H1 (cell line): ENCODE measurements around the gene HIPK1. TPM values are rescaled to one million over a fixed set of nuclear protein-coding genes. Genes with fewer than 3 reads are reported as not detected.

Experiments used
- CTCF ChIA-PET: fragments of 300-600 bp; sonication (Branson Sonifier 250); formaldehyde crosslinking; loops from one replicate; lab custom pipeline; 2021; ENCODE audit not compliant: partially characterized antibody; lab: Charles Lee
- POLR2A ChIA-PET: fragments of 300-600 bp; sonication (Branson Sonifier 250); formaldehyde crosslinking; loops from one replicate; lab custom pipeline; 2021; ENCODE audit warnings: inconsistent platforms; ENCODE audit not compliant: partially characterized antibody; lab: Charles Lee
- DNase-seq, 2 experiments: peaks; one replicate each; pipeline versions ENCODE4 v3.0.0 to v3.0.0-alpha.2; 2010 to 2022; ENCODE audit warnings: low spot score in 2 of 2, low read depth in 1 of 2, mixed read lengths in 1 of 2
- FAIRE-seq: peaks from 2 replicates; lab custom pipeline; 2011; peaks lifted over from hg19 to GRCh38; lab: Jason Lieb, UNC
- H2AFZ ChIP-seq: 2 replicates; pipeline ENCODE4 v1.8.1; 2012; ENCODE audit warnings: low read length, inconsistent platforms
- H2AK5ac ChIP-seq: 2 replicates; pipeline ENCODE4 v1.6.1; 2013; ENCODE audit warnings: low read depth, low read length
- H2BK120ac ChIP-seq: replicated peaks from 2 replicates; pipeline ENCODE3; 2013; ENCODE audit warnings: low read depth, low read length, inconsistent platforms
- H2BK12ac ChIP-seq: 2 replicates; pipeline ENCODE4 v1.6.1; 2013; ENCODE audit warnings: low read depth, low read length
- H2BK15ac ChIP-seq: 2 replicates; pipeline ENCODE4 v1.6.1; 2013; ENCODE audit warnings: low read length
- H2BK20ac ChIP-seq: 2 replicates; pipeline ENCODE4 v1.6.1; 2013; ENCODE audit warnings: low read length
- H2BK5ac ChIP-seq: 2 replicates; pipeline ENCODE4 v1.6.1; 2013; ENCODE audit warnings: low read depth, low read length
- H3K14ac ChIP-seq: 2 replicates; pipeline ENCODE4 v1.6.1; 2013; ENCODE audit warnings: inconsistent platforms; ENCODE audit not compliant: insufficient read length
- H3K18ac ChIP-seq: 2 replicates; pipeline ENCODE4 v1.6.1; 2013; ENCODE audit warnings: low read length; ENCODE audit errors: extremely low read depth
- H3K23ac ChIP-seq: 2 replicates; pipeline ENCODE4 v1.6.1; 2013; ENCODE audit warnings: inconsistent platforms; ENCODE audit not compliant: insufficient read length
- H3K23me2 ChIP-seq: 2 replicates; pipeline ENCODE4 v1.6.1; 2013; ENCODE audit warnings: low read depth, low read length
- H3K27ac ChIP-seq: 2 replicates; pipeline ENCODE4 v1.6.1; 2011; ENCODE audit warnings: low read depth, low read length, inconsistent platforms
- H3K27me3 ChIP-seq, 4 experiments: replicated peaks in 1 of 4; 1 replicate in 1 of 4; 2 replicates in 3 of 4; pipeline versions ENCODE4 v1.6.1 to v1.8.1; 2011 to 2013; ENCODE audit warnings: low read length in 3 of 4, mild to moderate bottlenecking in 3 of 4, inconsistent platforms in 2 of 4, mixed read lengths in 2 of 4, moderate library complexity in 1 of 4; ENCODE audit not compliant: control insufficient read depth in 3 of 4, insufficient read depth in 3 of 4; ENCODE audit errors: extremely low read depth in 1 of 4
- H3K36me3 ChIP-seq, 4 experiments: 2 replicates each; pipeline versions ENCODE4 v1.6.1 to v1.8.1; 2011 to 2013; ENCODE audit warnings: mild to moderate bottlenecking in 4 of 4, low read length in 3 of 4, moderate library complexity in 2 of 4, control low read depth in 1 of 4, inconsistent platforms in 1 of 4; ENCODE audit not compliant: insufficient read depth in 4 of 4, control insufficient read depth in 2 of 4
- H3K4ac ChIP-seq: replicated peaks from 2 replicates; pipeline ENCODE3; 2013; ENCODE audit warnings: low read length, low read depth, mixed read lengths, inconsistent platforms; ENCODE audit not compliant: insufficient read length
- H3K4me1 ChIP-seq, 4 experiments: replicated peaks in 1 of 4; 1 replicate in 1 of 4; 2 replicates in 3 of 4; pipeline versions ENCODE4 v1.6.1 to v1.8.1; 2011 to 2013; ENCODE audit warnings: low read length in 3 of 4, inconsistent platforms in 2 of 4, mixed read lengths in 1 of 4; ENCODE audit not compliant: insufficient read depth in 4 of 4, control insufficient read depth in 3 of 4
- H3K4me2 ChIP-seq, 2 experiments: 2 replicates each; pipeline versions ENCODE4 v1.6.1 to v1.8.1; 2011 to 2013; ENCODE audit warnings: low read depth in 2 of 2, low read length in 2 of 2, control low read depth in 1 of 2, inconsistent platforms in 1 of 2, mild to moderate bottlenecking in 1 of 2; ENCODE audit not compliant: insufficient read depth in 1 of 2
- H3K4me3 ChIP-seq, 4 experiments: fragments of 200-600, 300-600 bp in 1 of 4; sonication (generic), shearing (Covaris generic), sonication (Bioruptor Twin) in 1 of 4; 2 replicates each; pipeline versions ENCODE4 v1.5.1 to v1.8.1; 2011 to 2016; ENCODE audit warnings: low read length in 4 of 4, low read depth in 3 of 4, control low read depth in 2 of 4, inconsistent platforms in 2 of 4, mild to moderate bottlenecking in 2 of 4, mixed read lengths in 1 of 4, moderate library complexity in 1 of 4; ENCODE audit not compliant: insufficient read depth in 2 of 4; ENCODE audit errors: extremely low read depth in 1 of 4
- H3K56ac ChIP-seq: replicated peaks from 2 replicates; pipeline ENCODE3; 2013; ENCODE audit warnings: low read depth, mild to moderate bottlenecking, mixed read lengths, low read length, inconsistent platforms; ENCODE audit not compliant: insufficient read length
- H3K79me1 ChIP-seq: 2 replicates; pipeline ENCODE4 v1.6.1; 2013; ENCODE audit warnings: low read depth, low read length, control low read depth
- H3K79me2 ChIP-seq, 2 experiments: 2 replicates each; pipeline versions ENCODE4 v1.6.1 to v1.8.1; 2012 to 2013; ENCODE audit warnings: low read length in 2 of 2, mild to moderate bottlenecking in 2 of 2, inconsistent platforms in 1 of 2; ENCODE audit not compliant: insufficient read depth in 2 of 2, control insufficient read depth in 1 of 2
- H3K9ac ChIP-seq, 4 experiments: replicated peaks in 1 of 4; 1 replicate in 1 of 4; 2 replicates in 3 of 4; pipeline versions ENCODE4 v1.6.1 to v1.8.1; 2011 to 2013; ENCODE audit warnings: low read depth in 3 of 4, low read length in 3 of 4, control low read depth in 2 of 4, mild to moderate bottlenecking in 2 of 4, moderate library complexity in 2 of 4, inconsistent platforms in 1 of 4; ENCODE audit errors: extremely low read depth in 1 of 4
- H3K9me3 ChIP-seq, 2 experiments: 2 replicates each; pipeline versions ENCODE4 v1.6.1 to v1.8.1; 2012 to 2013; ENCODE audit warnings: mild to moderate bottlenecking in 2 of 2, moderate library complexity in 2 of 2, control low read depth in 1 of 2, inconsistent platforms in 1 of 2, low read depth in 1 of 2, low read length in 1 of 2, mixed read lengths in 1 of 2; ENCODE audit not compliant: insufficient read depth in 2 of 2
- H4K20me1 ChIP-seq, 2 experiments: replicated peaks in 1 of 2; 2 replicates each; pipeline versions ENCODE3 to v1.8.1; 2011 to 2013; ENCODE audit warnings: inconsistent platforms in 2 of 2, low read length in 2 of 2, mild to moderate bottlenecking in 1 of 2; ENCODE audit not compliant: insufficient read depth in 2 of 2, control insufficient read depth in 1 of 2
- H4K5ac ChIP-seq: 2 replicates; pipeline ENCODE4 v1.6.1; 2013; ENCODE audit warnings: low read length, low read depth, mixed read lengths, inconsistent platforms; ENCODE audit not compliant: insufficient read length
- H4K8ac ChIP-seq: 2 replicates; pipeline ENCODE4 v1.8.0; 2013; ENCODE audit warnings: mild to moderate bottlenecking, moderate library complexity, low read length, inconsistent platforms; ENCODE audit not compliant: insufficient read depth; ENCODE audit errors: extremely low read depth
- H4K91ac ChIP-seq: replicated peaks from 2 replicates; pipeline ENCODE3; 2013; ENCODE audit warnings: low read length, mixed read lengths, inconsistent platforms; ENCODE audit not compliant: insufficient read length
- CEBPB ChIP-seq: IDR thresholded peaks from 2 replicates; pipeline ENCODE4 v1.6.1; 2012; ENCODE audit warnings: low read depth, low read length
- EP300 ChIP-seq, 2 experiments: IDR thresholded peaks; 1 replicate in 1 of 2; 2 replicates in 1 of 2; pipeline ENCODE4 v1.6.1; 2011 to 2012; ENCODE audit warnings: low read depth in 2 of 2, low read length in 2 of 2, mild to moderate bottlenecking in 2 of 2, borderline replicate concordance in 1 of 2, inconsistent platforms in 1 of 2, moderate library complexity in 1 of 2
- FOSL1 ChIP-seq: IDR thresholded peaks from 2 replicates; pipeline ENCODE4 v1.6.1; 2011; ENCODE audit warnings: mild to moderate bottlenecking, low read depth, low read length, moderate library complexity; ENCODE audit not compliant: insufficient read depth
- HDAC2 ChIP-seq, 2 experiments: fragments of 300-600 bp in 1 of 2; sonication (generic) in 1 of 2; IDR thresholded peaks; 2 replicates each; pipeline ENCODE4 v1.6.1; 2011 to 2012; ENCODE audit warnings: low read depth in 2 of 2, low read length in 2 of 2, mild to moderate bottlenecking in 2 of 2, moderate library complexity in 2 of 2, borderline replicate concordance in 1 of 2, inconsistent platforms in 1 of 2
- KDM5A ChIP-seq: fragments of 200-600 bp; IDR thresholded peaks from 2 replicates; pipeline ENCODE4 v1.7.1; 2012; ENCODE audit warnings: mild to moderate bottlenecking, low read length, inconsistent platforms, mixed read lengths
- RAD21 ChIP-seq, 2 experiments: IDR thresholded peaks in 1 of 2; conservative IDR thresholded peaks in 1 of 2; 2 replicates each; pipeline ENCODE4 v1.6.1; 2011; ENCODE audit warnings: low read depth in 2 of 2, low read length in 2 of 2, improper control_type of control experiment in 1 of 2, inconsistent platforms in 1 of 2, mild to moderate bottlenecking in 1 of 2, moderate library complexity in 1 of 2
- RFX5 ChIP-seq: IDR thresholded peaks from 2 replicates; pipeline ENCODE4 v1.6.1; 2011; ENCODE audit warnings: low read depth, low read length, improper control_type of control experiment, borderline replicate concordance
- SIX5 ChIP-seq: IDR thresholded peaks from 2 replicates; pipeline ENCODE4 v1.6.1; 2011; ENCODE audit warnings: mild to moderate bottlenecking, low read depth, low read length
- TBP ChIP-seq: IDR thresholded peaks from 2 replicates; pipeline ENCODE4 v1.6.1; 2011; ENCODE audit warnings: low read depth, low read length, improper control_type of control experiment
- WGBS, 2 experiments: shearing (Covaris generic) in 1 of 2; methylation state at CpG; one replicate each; pipeline versions ENCODE4 v1.1.6 to v1.1.7; 2013 to 2015; ENCODE audit warnings: low lambda C conversion rate in 2 of 2, mixed read lengths in 2 of 2, inconsistent platforms in 1 of 2, low coverage in 1 of 2, missing lambda C conversion rate in 1 of 2; ENCODE audit not compliant: insufficient replicate concordance in 2 of 2, insufficient coverage in 1 of 2, insufficient read length in 1 of 2; ENCODE audit errors: extremely low coverage in 1 of 2, missing lambda C conversion rate in 1 of 2; 5-methylcytosine and 5-hydroxymethylcytosine counted together
- polyA plus RNA-seq, 7 experiments: library from polyadenylated mRNA; depleted of rRNA in 3 of 7; stranded (reverse) in 5 of 7; unstranded in 2 of 7; fragments of >200 nt in 5 of 7; fragments of 200-250 nt in 2 of 7; gene quantifications; 1 replicate in 5 of 7; 2 replicates in 1 of 7; 4 replicates in 1 of 7; pipeline versions ENCODE4 v1.2.1 to v1.2.3, GENCODE V29; 2011 to 2013; ENCODE audit warnings: missing spikeins in 2 of 7, mixed read lengths in 2 of 7
- total RNA-seq: library from RNA; stranded (reverse); fragmentation: NEBNext Ultra II Directional; extraction: Animal tissue kit (Norgen Biotek cat#: 25700); gene quantifications from 2 replicates; pipeline ENCODE4 v1.2.1, GENCODE V29; 2021
- TF ChIP-seq, protein P1 (sequence below), 3 experiments: IDR thresholded peaks; 1 replicate in 2 of 3; 2 replicates in 1 of 3; pipeline versions ENCODE4 v1.5.1 to v1.6.1; 2011; ENCODE audit warnings: low read length in 3 of 3, mild to moderate bottlenecking in 3 of 3, inconsistent platforms in 2 of 3, low read depth in 1 of 3, moderate library complexity in 1 of 3; ENCODE audit not compliant: insufficient read depth in 1 of 3; ENCODE audit errors: control extremely low read depth in 1 of 3

HIPK1 gene
- total and polyA plus RNA-seq, 2 of the 8 experiments (the other 6 are each of a cell fraction or from before 2014, with no cell fraction given) = 46.2 to 64.3 TPM

DNA sequence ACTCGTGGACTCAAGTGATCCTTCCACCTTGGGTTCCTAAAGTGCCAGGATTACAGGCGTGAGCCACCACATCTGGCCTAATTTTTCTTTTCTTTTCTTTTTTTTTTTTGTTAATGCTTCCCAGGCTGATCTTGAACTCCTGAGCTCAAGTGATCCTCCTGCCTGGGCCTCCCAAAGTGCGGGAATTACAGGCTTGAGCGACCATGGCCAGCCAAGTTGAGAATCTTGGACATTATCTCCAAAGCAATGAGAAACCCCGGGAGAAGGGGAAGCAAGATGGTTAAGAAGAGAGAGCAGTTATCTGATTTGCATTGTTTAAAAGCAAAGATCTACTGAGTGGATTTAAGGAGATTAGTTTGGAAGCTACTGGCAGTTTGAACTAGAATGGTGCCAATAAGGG lies 9.1 kb downstream of the HIPK1 start:
- DNase-seq = no peak
- no peak overlapping the region for H3K27ac ChIP-seq
- H3K4me1 ChIP-seq = peaks cover 0 to 3% (median 0%) of the 10 kb centered on the region in 4 experiments; a peak in 3 of 7 replicates
- TF ChIP-seq KDM5A = no peak
- no peak for TF ChIP-seq FOSL1
- TF ChIP-seq TBP = no peak
- TF ChIP-seq RAD21 (IDR thresholded peaks at IDR 0.05 in 1 of 2, conservative IDR thresholded peaks at IDR 0.05 in 1 of 2; ENCODE audit: low read depth in 2 of 2, low read length in 2 of 2) = no peak
- TF ChIP-seq, protein P1, sequence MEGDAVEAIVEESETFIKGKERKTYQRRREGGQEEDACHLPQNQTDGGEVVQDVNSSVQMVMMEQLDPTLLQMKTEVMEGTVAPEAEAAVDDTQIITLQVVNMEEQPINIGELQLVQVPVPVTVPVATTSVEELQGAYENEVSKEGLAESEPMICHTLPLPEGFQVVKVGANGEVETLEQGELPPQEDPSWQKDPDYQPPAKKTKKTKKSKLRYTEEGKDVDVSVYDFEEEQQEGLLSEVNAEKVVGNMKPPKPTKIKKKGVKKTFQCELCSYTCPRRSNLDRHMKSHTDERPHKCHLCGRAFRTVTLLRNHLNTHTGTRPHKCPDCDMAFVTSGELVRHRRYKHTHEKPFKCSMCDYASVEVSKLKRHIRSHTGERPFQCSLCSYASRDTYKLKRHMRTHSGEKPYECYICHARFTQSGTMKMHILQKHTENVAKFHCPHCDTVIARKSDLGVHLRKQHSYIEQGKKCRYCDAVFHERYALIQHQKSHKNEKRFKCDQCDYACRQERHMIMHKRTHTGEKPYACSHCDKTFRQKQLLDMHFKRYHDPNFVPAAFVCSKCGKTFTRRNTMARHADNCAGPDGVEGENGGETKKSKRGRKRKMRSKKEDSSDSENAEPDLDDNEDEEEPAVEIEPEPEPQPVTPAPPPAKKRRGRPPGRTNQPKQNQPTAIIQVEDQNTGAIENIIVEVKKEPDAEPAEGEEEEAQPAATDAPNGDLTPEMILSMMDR (IDR thresholded peaks at IDR 0.05; ENCODE audit: control extremely low read depth in 1 of 3, insufficient read depth in 1 of 3, low read depth in 1 of 3, low read length in 3 of 3) = no peak
- no peak for TF ChIP-seq EP300 (IDR thresholded peaks at IDR 0.05; ENCODE audit: borderline replicate concordance in 1 of 2, low read depth in 2 of 2, low read length in 2 of 2)
- no peak for TF ChIP-seq HDAC2 (IDR thresholded peaks at IDR 0.05; ENCODE audit: borderline replicate concordance in 1 of 2, low read depth in 2 of 2, low read length in 2 of 2)
- TF ChIP-seq CEBPB = no peak
- no peak for TF ChIP-seq RFX5
- no peak for TF ChIP-seq SIX5

More for the DNA sequence above, 9.1 kb downstream of the HIPK1 start:
- Histone ChIP-seq H3K23me2 (no peaks in the 10 kb centered on the region), H2BK120ac (no peak overlapping the region), H3K4me3 (no peak overlapping the region), H4K8ac (no peak overlapping the region), H2BK5ac (no peak overlapping the region), H2BK12ac (no peak overlapping the region), H3K79me2 (peaks cover 15 to 72% of the 10 kb centered on the region in 2 experiments), H2BK15ac (no peak overlapping the region), H3K27me3 (no peaks in the 10 kb centered on the region), H3K9ac (no peak overlapping the region), H3K4me2 (no peak overlapping the region), H3K9me3 (no peaks in the 10 kb centered on the region), H4K91ac (no peak overlapping the region), H3K56ac (no peak overlapping the region), H3K4ac (no peak overlapping the region), H2AK5ac (no peak overlapping the region), H2AFZ (no peak overlapping the region), H3K36me3 (peaks cover 5 to 22% (median 6%) of the 10 kb centered on the region in 4 experiments), H2BK20ac (no peak overlapping the region), H4K20me1 (peaks cover 1 to 12% of the 10 kb centered on the region in 2 experiments), H3K23ac (no peak overlapping the region), H3K18ac (no peak overlapping the region), H4K5ac (no peak overlapping the region), H3K14ac (no peak overlapping the region), H3K79me1 (peaks cover 5% of the 10 kb centered on the region)
- FAIRE-seq = no peak
- CTCF ChIA-PET = interaction anchor here (1.6 to 1.9 kb wide), 2 partner anchors 8 to 9 kb away, joined by 4 to 5 read pairs; partner anchors contain the start of gene HIPK1
- POLR2A ChIA-PET = interaction anchor here (1.0 to 3.7 kb wide), 3 partner anchors 8 to 33 kb away, joined by 4 to 15 read pairs (median 4); partner anchors contain the start of gene DCLRE1B
- 92% methylated on average over 4 of the region's 5 CpGs; no CpG with 5 or more reads in 1 of the 2 experiments for WGBS, 2 experiments
